ENCODE data around the gene GPC5. TPM values are rescaled to one million over a fixed set of nuclear protein-coding genes. Genes with fewer than 3 reads are reported as not detected.
A peak's percentile ranks its signal among the peaks of the same experiment; 100 is the strongest.

The GPC5 gene
- total RNA-seq, 1 donor from 2014 or later, result 0.07 TPM

GRCh38 chr13:92126399-92126798 lies 728.0 kb downstream of the GPC5 start:
- no peaks in the 10 kb centered on the region for H3K36me3 Mint-ChIP-seq
- no peaks in the 10 kb centered on the region for H3K79me2 ChIP-seq (ENCODE audit: low read depth)
- H3K36me3 ChIP-seq, result no peaks in the 10 kb centered on the region
- no peaks in the 10 kb centered on the region for H3K9me3 ChIP-seq (ENCODE audit: low read depth)
- no peaks in the 10 kb centered on the region for H3F3A ChIP-seq (ENCODE audit: low read depth)
- H3K4me1 Mint-ChIP-seq, result no peaks in the 10 kb centered on the region
- no peak overlapping the region for H3K4me3 ChIP-seq
- no peak overlapping the region for H2AFZ ChIP-seq (replicated peaks)
- H3K27me3 ChIP-seq, result no peaks in the 10 kb centered on the region
- no peaks in the 10 kb centered on the region for H3K4me1 ChIP-seq
- peaks cover 3% of the 10 kb centered on the region for H3K27me3 Mint-ChIP-seq (ENCODE audit: insufficient read depth, low read depth)
- no peak overlapping the region for H3K9ac ChIP-seq
- H4K20me1 ChIP-seq (ENCODE audit: low read depth), result no peaks in the 10 kb centered on the region
- no peaks in the 10 kb centered on the region for H3K9me3 Mint-ChIP-seq
- H3K4me2 ChIP-seq, result no peak overlapping the region
- no peak overlapping the region for H3K4me3 Mint-ChIP-seq
- DNase-seq (ENCODE audit: low spot score), result no peak
- H3K27ac Mint-ChIP-seq, result no peak overlapping the region
- no peak for TF ChIP-seq EZH2 (IDR thresholded peaks at IDR 0.05)
- no peak overlapping the region for H3K27ac ChIP-seq

DNA sequence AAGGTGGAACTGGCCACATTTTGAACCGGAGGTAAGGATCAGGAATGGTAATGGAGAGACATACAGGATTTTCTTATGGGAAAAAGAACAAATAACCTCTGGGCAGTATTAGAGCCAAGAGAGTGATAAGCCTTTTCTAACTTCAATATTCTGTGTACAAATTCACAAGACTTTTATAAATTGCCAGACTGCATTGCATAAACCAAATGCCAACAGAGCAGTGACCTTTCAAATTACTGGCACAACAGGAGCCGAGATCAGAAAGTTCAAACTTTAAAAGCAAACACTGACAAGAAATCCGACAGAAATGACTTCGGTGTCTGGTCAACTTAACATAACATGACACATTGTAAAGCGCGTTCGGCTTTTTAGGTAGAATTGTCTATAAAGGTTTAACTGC lies 737.1 kb downstream of the GPC5 start:
- H3K9me3 ChIP-seq (ENCODE audit: low read depth), result no peaks in the 10 kb centered on the region
- Mint-ChIP-seq H3K27ac (no peak overlapping the region), H3K4me1 (no peaks in the 10 kb centered on the region), H3K9me3 (no peaks in the 10 kb centered on the region), H3K27me3 (ENCODE audit: insufficient read depth, low read depth) (no peaks in the 10 kb centered on the region), H3K36me3 (no peaks in the 10 kb centered on the region), H3K4me3 (no peak overlapping the region)
- no peak overlapping the region for H3K4me3 ChIP-seq
- no peaks in the 10 kb centered on the region for H3F3A ChIP-seq (ENCODE audit: low read depth)
- H3K79me2 ChIP-seq (ENCODE audit: low read depth), result no peaks in the 10 kb centered on the region
- no peak for DNase-seq (ENCODE audit: low spot score)
- no peaks in the 10 kb centered on the region for H3K4me1 ChIP-seq
- H3K36me3 ChIP-seq, result no peaks in the 10 kb centered on the region
- no peaks in the 10 kb centered on the region for H4K20me1 ChIP-seq (ENCODE audit: low read depth)
- H3K9ac ChIP-seq, result no peak overlapping the region
- H3K27ac ChIP-seq, result no peak overlapping the region
- H3K4me2 ChIP-seq, result no peak overlapping the region
- TF ChIP-seq CTCF (IDR thresholded peaks at IDR 0.05) (no peak), EZH2 (IDR thresholded peaks at IDR 0.05) (no peak), EZH2phosphoT487 (IDR thresholded peaks at IDR 0.05) (no peak)
- H2AFZ ChIP-seq (replicated peaks), result no peak overlapping the region
- no peaks in the 10 kb centered on the region for H3K27me3 ChIP-seq

- H3K4me2 ChIP-seq, result no peak overlapping the region
- H3K27me3 Mint-ChIP-seq (ENCODE audit: insufficient read depth, low read depth), result no peaks in the 10 kb centered on the region
- no peak overlapping the region for H3K27ac ChIP-seq
- H2AFZ ChIP-seq (replicated peaks), result no peak overlapping the region
- no peaks in the 10 kb centered on the region for H3K36me3 Mint-ChIP-seq
- no peaks in the 10 kb centered on the region for H3K9me3 ChIP-seq (ENCODE audit: low read depth)
- H3K79me2 ChIP-seq (ENCODE audit: low read depth), result no peaks in the 10 kb centered on the region
- no peaks in the 10 kb centered on the region for H3K36me3 ChIP-seq
- H3K4me1 ChIP-seq, result no peaks in the 10 kb centered on the region
- no peaks in the 10 kb centered on the region for H3K4me1 Mint-ChIP-seq
- no peak overlapping the region for H3K4me3 Mint-ChIP-seq
- DNase-seq (ENCODE audit: low spot score), result no peak
- H3F3A ChIP-seq (ENCODE audit: low read depth), result no peaks in the 10 kb centered on the region
- H4K20me1 ChIP-seq (ENCODE audit: low read depth), result no peaks in the 10 kb centered on the region
- no peak overlapping the region for H3K4me3 ChIP-seq
- TF ChIP-seq EZH2 (IDR thresholded peaks at IDR 0.05) (no peak), CTCF (IDR thresholded peaks at IDR 0.05) (no peak), EZH2phosphoT487 (IDR thresholded peaks at IDR 0.05) (no peak)
- H3K27me3 ChIP-seq, result no peaks in the 10 kb centered on the region
- H3K9me3 Mint-ChIP-seq, result no peaks in the 10 kb centered on the region
- H3K9ac ChIP-seq, result no peak overlapping the region
- H3K27ac Mint-ChIP-seq, result no peak overlapping the region
Observed at GRCh38 chr13:92136449-92137155, 738.2 kb downstream of the GPC5 start.

GRCh38 chr13:92137520-92137919 lies 739.1 kb downstream of the GPC5 start:
- Histone ChIP-seq H3K4me3 (no peak overlapping the region), H3F3A (ENCODE audit: low read depth) (no peaks in the 10 kb centered on the region), H3K4me1 (no peaks in the 10 kb centered on the region), H3K9me3 (ENCODE audit: low read depth) (no peaks in the 10 kb centered on the region), H2AFZ (replicated peaks) (no peak overlapping the region), H4K20me1 (ENCODE audit: low read depth) (no peaks in the 10 kb centered on the region), H3K9ac (no peak overlapping the region), H3K27ac (no peak overlapping the region), H3K36me3 (no peaks in the 10 kb centered on the region), H3K4me2 (no peak overlapping the region), H3K27me3 (no peaks in the 10 kb centered on the region), H3K79me2 (ENCODE audit: low read depth) (no peaks in the 10 kb centered on the region)
- Mint-ChIP-seq H3K27me3 (ENCODE audit: insufficient read depth, low read depth) (no peaks in the 10 kb centered on the region), H3K4me3 (no peak overlapping the region), H3K27ac (no peak overlapping the region), H3K9me3 (no peaks in the 10 kb centered on the region), H3K36me3 (no peaks in the 10 kb centered on the region), H3K4me1 (no peaks in the 10 kb centered on the region)
- DNase-seq (ENCODE audit: low spot score), result peak; percentile 3
- TF ChIP-seq EZH2phosphoT487 (IDR thresholded peaks at IDR 0.05) (no peak), CTCF (IDR thresholded peaks at IDR 0.05) (no peak), EZH2 (IDR thresholded peaks at IDR 0.05) (no peak)
